PC-9 (cell line): Measurements from ENCODE around the gene CREBL2.

Experiments used
- EZH2 ChIP-seq: fragments of 200-600 bp; sonication (generic); IDR thresholded peaks from 2 replicates; pipeline ENCODE4 v1.8.0; 2017; ENCODE audit warnings: antibody characterized with exemption, low read depth
- TF ChIP-seq, protein P1 (sequence below): fragments of 200-600 bp; sonication (generic); conservative IDR thresholded peaks from 2 replicates; pipeline ENCODE4 v1.6.1; 2017; ENCODE audit warnings: mixed run types, antibody characterized with exemption, mild to moderate bottlenecking, moderate library complexity

DNA sequence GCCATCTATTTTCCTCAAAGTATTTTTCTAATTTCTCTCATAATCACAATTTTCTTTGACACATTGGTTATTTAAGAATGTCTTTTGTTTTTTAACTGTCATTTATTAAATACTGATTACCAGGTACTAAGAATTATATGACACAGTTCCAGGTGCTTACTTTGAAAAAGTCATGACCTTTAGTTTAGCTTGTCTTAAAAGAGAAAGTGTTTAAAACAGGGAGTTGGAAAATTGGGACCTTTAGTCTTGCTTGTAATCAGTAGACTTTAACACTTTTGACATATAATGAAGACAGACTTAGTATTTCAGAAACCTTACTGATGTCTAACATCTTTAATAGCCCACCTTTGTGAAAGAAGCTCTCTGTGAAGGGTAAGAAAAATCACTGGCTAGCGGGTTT lies 19.2 kb downstream of the CREBL2 start:
- TF ChIP-seq, protein P1, sequence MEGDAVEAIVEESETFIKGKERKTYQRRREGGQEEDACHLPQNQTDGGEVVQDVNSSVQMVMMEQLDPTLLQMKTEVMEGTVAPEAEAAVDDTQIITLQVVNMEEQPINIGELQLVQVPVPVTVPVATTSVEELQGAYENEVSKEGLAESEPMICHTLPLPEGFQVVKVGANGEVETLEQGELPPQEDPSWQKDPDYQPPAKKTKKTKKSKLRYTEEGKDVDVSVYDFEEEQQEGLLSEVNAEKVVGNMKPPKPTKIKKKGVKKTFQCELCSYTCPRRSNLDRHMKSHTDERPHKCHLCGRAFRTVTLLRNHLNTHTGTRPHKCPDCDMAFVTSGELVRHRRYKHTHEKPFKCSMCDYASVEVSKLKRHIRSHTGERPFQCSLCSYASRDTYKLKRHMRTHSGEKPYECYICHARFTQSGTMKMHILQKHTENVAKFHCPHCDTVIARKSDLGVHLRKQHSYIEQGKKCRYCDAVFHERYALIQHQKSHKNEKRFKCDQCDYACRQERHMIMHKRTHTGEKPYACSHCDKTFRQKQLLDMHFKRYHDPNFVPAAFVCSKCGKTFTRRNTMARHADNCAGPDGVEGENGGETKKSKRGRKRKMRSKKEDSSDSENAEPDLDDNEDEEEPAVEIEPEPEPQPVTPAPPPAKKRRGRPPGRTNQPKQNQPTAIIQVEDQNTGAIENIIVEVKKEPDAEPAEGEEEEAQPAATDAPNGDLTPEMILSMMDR = no peak
- no peak for TF ChIP-seq EZH2
